K562 (cell line): ENCODE data around the gene LETM1. TPM values are rescaled to one million over a fixed set of nuclear protein-coding genes. Genes with fewer than 3 reads are reported as not detected.
A peak's percentile ranks its signal among the peaks of the same experiment; 100 is the strongest.

Experiments used
- FIP1L1 ChIP-seq: fragments of 200-400 bp; formaldehyde crosslinking; IDR thresholded peaks from 2 replicates; pipeline ENCODE4 v1.6.1; 2018; ENCODE audit warnings: mild to moderate bottlenecking, low read depth, low read length; ENCODE audit not compliant: poor library complexity, severe bottlenecking
- ILK ChIP-seq: fragments of 450-650 bp; IDR thresholded peaks from 2 replicates; pipeline ENCODE4 v1.6.1; 2016; ENCODE audit warnings: missing genetic modification characterization, low read depth, mild to moderate bottlenecking, missing compliant biosample characterization, moderate library complexity, borderline replicate concordance
- MBD2 ChIP-seq: sonication (generic); IDR thresholded peaks from 2 replicates; pipeline ENCODE4 v1.6.1; 2016; ENCODE audit warnings: low read depth, borderline replicate concordance
- NCOR1 ChIP-seq: fragments of 450-650 bp; IDR thresholded peaks from 2 replicates; pipeline ENCODE4 v1.6.1; 2016; ENCODE audit warnings: mild to moderate bottlenecking, moderate library complexity
- SMARCA4 ChIP-seq: fragments of 450-650 bp; IDR thresholded peaks from 2 replicates; pipeline ENCODE4 v1.6.1; 2016
- TCF7 ChIP-seq: sonication (generic); IDR thresholded peaks from 2 replicates; pipeline ENCODE4 v1.6.1; 2016; ENCODE audit warnings: antibody characterized with exemption, borderline replicate concordance
- ZBTB7A ChIP-seq: IDR thresholded peaks from 2 replicates; pipeline ENCODE4 v1.6.1; 2011; ENCODE audit warnings: low read depth, mild to moderate bottlenecking, low read length, moderate library complexity, borderline replicate concordance; ENCODE audit not compliant: control insufficient read depth
- polyA plus RNA-seq, 8 experiments: library from polyadenylated mRNA; depleted of rRNA in 4 of 8; stranded (reverse) in 5 of 8; unstranded in 3 of 8; fragments of >200 nt; fragmentation: Nextera tagmentation in 2 of 8; fragmentation: Illumina TruSeq in 1 of 8; extraction: Ambion mirVana in 2 of 8; extraction: Trizol in 1 of 8; gene quantifications; 2 replicates each; pipeline versions ENCODE4 v1.2.1 to v1.2.3, GENCODE V29; 2011 to 2014; ENCODE audit warnings: inconsistent platforms in 1 of 8, missing spikeins in 1 of 8
- total RNA-seq, 7 experiments: library from RNA; depleted of rRNA in 6 of 7; stranded (reverse); fragments of >200 nt in 6 of 7; fragmentation: Illumina TruSeq in 2 of 7; extraction: Trizol in 2 of 7; gene quantifications; 2 replicates each; pipeline versions ENCODE4 v1.2.1 to v1.2.3, GENCODE V29; 2011 to 2021; ENCODE audit warnings: low replicate concordance in 1 of 7
- TF ChIP-seq, protein P1 (sequence below): fragments of 450-650 bp; IDR thresholded peaks from 2 replicates; pipeline ENCODE4 v1.6.1; 2017; ENCODE audit warnings: antibody characterized with exemption, mild to moderate bottlenecking
- TF ChIP-seq, protein P2 (sequence below): sonication (generic); formaldehyde crosslinking; IDR thresholded peaks from 2 replicates; pipeline ENCODE4 v1.8.0; 2023; ENCODE audit warnings: mild to moderate bottlenecking, missing genetic modification reagents
- TF ChIP-seq, protein P3 (sequence below): sonication (generic); formaldehyde crosslinking; IDR thresholded peaks from 2 replicates; pipeline ENCODE4 v1.8.1; 2023; ENCODE audit warnings: mild to moderate bottlenecking, missing genetic modification reagents
- TF ChIP-seq, protein P4 (sequence below): fragments of 450-650 bp; formaldehyde crosslinking; IDR thresholded peaks from 2 replicates; pipeline ENCODE4 v1.4.0; 2020; ENCODE audit warnings: mild to moderate bottlenecking, moderate library complexity
- TF ChIP-seq, protein P5 (sequence below): sonication (generic); formaldehyde crosslinking; IDR thresholded peaks from 2 replicates; pipeline ENCODE4 v1.4.0; 2020; ENCODE audit warnings: mild to moderate bottlenecking, missing genetic modification reagents

LETM1 gene
- total and polyA plus RNA-seq, 9 of the 15 experiments (the other 6 are each of a cell fraction or from before 2014, with no cell fraction given) = 3.9 to 109 (median 35.0) TPM

DNA sequence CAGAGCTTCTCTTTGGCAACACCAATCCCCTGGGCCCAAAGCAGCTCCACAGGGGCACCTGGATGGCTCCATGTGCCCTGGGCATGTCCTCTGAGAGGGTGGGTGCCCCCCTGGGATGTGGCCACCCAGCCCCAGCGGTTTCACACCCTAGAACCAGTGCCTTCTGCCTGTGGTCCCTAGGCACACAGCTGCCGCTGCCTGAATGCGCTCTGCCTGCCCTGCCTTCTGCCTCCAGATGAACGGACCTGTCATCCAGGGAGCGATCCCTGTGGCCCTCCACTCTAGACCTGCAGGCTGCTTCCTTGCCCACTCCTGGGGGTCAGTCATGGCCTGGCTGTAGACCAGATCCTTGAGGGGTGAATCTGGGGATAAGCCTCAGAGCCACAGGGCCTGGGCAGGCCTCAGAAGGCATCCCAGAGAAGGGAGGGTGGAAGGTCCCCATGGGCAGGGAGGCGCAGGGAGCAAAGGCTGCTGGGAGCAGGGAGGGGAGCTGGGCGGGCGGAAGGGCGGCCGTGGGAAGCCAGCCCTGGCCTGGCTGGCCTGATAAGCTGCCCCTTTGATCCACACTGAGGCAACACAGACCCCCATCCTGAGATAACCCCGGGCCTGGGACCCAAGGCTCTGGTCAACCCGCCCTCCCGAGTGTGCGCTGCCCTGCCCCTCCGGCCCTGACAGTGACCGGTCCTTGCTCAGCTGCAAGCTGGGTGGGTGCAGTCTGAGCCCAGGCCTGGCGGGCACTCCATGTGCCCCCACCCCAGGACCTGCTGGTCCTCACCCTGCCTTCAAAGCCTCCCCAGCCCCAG lies 71.0 kb downstream of the LETM1 start (continued):
- TF ChIP-seq, protein P1, sequence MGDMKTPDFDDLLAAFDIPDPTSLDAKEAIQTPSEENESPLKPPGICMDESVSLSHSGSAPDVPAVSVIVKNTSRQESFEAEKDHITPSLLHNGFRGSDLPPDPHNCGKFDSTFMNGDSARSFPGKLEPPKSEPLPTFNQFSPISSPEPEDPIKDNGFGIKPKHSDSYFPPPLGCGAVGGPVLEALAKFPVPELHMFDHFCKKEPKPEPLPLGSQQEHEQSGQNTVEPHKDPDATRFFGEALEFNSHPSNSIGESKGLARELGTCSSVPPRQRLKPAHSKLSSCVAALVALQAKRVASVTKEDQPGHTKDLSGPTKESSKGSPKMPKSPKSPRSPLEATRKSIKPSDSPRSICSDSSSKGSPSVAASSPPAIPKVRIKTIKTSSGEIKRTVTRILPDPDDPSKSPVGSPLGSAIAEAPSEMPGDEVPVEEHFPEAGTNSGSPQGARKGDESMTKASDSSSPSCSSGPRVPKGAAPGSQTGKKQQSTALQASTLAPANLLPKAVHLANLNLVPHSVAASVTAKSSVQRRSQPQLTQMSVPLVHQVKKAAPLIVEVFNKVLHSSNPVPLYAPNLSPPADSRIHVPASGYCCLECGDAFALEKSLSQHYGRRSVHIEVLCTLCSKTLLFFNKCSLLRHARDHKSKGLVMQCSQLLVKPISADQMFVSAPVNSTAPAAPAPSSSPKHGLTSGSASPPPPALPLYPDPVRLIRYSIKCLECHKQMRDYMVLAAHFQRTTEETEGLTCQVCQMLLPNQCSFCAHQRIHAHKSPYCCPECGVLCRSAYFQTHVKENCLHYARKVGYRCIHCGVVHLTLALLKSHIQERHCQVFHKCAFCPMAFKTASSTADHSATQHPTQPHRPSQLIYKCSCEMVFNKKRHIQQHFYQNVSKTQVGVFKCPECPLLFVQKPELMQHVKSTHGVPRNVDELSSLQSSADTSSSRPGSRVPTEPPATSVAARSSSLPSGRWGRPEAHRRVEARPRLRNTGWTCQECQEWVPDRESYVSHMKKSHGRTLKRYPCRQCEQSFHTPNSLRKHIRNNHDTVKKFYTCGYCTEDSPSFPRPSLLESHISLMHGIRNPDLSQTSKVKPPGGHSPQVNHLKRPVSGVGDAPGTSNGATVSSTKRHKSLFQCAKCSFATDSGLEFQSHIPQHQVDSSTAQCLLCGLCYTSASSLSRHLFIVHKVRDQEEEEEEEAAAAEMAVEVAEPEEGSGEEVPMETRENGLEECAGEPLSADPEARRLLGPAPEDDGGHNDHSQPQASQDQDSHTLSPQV = peak; percentile 96
- TF ChIP-seq MBD2 (peak; percentile 75), FIP1L1 (peak; percentile 55), ZBTB7A (peak; percentile 99), TCF7 (peak; percentile 96), ILK (tag) (no peak), SMARCA4 (peak; percentile 87), NCOR1 (peak; percentile 95)
- TF ChIP-seq, protein P2, sequence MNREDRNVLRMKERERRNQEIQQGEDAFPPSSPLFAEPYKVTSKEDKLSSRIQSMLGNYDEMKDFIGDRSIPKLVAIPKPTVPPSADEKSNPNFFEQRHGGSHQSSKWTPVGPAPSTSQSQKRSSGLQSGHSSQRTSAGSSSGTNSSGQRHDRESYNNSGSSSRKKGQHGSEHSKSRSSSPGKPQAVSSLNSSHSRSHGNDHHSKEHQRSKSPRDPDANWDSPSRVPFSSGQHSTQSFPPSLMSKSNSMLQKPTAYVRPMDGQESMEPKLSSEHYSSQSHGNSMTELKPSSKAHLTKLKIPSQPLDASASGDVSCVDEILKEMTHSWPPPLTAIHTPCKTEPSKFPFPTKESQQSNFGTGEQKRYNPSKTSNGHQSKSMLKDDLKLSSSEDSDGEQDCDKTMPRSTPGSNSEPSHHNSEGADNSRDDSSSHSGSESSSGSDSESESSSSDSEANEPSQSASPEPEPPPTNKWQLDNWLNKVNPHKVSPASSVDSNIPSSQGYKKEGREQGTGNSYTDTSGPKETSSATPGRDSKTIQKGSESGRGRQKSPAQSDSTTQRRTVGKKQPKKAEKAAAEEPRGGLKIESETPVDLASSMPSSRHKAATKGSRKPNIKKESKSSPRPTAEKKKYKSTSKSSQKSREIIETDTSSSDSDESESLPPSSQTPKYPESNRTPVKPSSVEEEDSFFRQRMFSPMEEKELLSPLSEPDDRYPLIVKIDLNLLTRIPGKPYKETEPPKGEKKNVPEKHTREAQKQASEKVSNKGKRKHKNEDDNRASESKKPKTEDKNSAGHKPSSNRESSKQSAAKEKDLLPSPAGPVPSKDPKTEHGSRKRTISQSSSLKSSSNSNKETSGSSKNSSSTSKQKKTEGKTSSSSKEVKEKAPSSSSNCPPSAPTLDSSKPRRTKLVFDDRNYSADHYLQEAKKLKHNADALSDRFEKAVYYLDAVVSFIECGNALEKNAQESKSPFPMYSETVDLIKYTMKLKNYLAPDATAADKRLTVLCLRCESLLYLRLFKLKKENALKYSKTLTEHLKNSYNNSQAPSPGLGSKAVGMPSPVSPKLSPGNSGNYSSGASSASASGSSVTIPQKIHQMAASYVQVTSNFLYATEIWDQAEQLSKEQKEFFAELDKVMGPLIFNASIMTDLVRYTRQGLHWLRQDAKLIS (CRISPR knock-in tag) = no peak
- TF ChIP-seq, protein P3, sequence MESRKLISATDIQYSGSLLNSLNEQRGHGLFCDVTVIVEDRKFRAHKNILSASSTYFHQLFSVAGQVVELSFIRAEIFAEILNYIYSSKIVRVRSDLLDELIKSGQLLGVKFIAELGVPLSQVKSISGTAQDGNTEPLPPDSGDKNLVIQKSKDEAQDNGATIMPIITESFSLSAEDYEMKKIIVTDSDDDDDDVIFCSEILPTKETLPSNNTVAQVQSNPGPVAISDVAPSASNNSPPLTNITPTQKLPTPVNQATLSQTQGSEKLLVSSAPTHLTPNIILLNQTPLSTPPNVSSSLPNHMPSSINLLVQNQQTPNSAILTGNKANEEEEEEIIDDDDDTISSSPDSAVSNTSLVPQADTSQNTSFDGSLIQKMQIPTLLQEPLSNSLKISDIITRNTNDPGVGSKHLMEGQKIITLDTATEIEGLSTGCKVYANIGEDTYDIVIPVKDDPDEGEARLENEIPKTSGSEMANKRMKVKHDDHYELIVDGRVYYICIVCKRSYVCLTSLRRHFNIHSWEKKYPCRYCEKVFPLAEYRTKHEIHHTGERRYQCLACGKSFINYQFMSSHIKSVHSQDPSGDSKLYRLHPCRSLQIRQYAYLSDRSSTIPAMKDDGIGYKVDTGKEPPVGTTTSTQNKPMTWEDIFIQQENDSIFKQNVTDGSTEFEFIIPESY (CRISPR knock-in tag) = peak; percentile 74; the same call in 1 of the 2 replicates
- TF ChIP-seq, protein P4, sequence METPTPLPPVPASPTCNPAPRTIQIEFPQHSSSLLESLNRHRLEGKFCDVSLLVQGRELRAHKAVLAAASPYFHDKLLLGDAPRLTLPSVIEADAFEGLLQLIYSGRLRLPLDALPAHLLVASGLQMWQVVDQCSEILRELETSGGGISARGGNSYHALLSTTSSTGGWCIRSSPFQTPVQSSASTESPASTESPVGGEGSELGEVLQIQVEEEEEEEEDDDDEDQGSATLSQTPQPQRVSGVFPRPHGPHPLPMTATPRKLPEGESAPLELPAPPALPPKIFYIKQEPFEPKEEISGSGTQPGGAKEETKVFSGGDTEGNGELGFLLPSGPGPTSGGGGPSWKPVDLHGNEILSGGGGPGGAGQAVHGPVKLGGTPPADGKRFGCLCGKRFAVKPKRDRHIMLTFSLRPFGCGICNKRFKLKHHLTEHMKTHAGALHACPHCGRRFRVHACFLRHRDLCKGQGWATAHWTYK (CRISPR knock-in tag) = peak; percentile 72; the same call in 1 of the 2 replicates
- TF ChIP-seq, protein P5, sequence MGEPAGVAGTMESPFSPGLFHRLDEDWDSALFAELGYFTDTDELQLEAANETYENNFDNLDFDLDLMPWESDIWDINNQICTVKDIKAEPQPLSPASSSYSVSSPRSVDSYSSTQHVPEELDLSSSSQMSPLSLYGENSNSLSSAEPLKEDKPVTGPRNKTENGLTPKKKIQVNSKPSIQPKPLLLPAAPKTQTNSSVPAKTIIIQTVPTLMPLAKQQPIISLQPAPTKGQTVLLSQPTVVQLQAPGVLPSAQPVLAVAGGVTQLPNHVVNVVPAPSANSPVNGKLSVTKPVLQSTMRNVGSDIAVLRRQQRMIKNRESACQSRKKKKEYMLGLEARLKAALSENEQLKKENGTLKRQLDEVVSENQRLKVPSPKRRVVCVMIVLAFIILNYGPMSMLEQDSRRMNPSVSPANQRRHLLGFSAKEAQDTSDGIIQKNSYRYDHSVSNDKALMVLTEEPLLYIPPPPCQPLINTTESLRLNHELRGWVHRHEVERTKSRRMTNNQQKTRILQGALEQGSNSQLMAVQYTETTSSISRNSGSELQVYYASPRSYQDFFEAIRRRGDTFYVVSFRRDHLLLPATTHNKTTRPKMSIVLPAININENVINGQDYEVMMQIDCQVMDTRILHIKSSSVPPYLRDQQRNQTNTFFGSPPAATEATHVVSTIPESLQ (CRISPR knock-in tag) = peak; percentile 77; the same call in 1 of the 2 replicates
